Kidney capillary endothelial cell (primary cell): ENCODE results near the gene ROR1.
A peak's percentile ranks its signal among the peaks of the same experiment; 100 is the strongest.

Experiments used
- DNase-seq: peaks from one replicate; pipeline ENCODE4 v3.0.0-alpha.2; 2018; ENCODE audit warnings: low spot score

The ROR1 gene

DNA sequence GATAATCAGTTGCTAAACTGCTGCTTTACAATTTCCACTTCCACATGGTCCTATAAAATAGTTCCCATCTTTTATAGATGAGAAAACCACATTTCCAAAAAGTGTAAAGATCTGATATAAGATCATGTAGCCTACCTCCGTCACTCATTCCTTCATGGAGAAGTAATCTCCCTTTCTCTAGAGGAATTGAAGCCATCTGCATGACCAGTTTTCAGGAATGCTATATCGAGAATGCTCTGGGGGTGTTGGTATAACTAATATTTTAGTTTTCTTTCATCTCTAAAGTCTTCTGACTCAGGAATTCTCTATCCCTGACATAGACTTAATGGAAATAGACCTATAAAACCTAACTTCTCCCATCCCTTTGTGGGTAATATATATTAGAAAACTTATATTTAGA lies 256.6 kb downstream of the ROR1 start:
- no peak for DNase-seq

DNA sequence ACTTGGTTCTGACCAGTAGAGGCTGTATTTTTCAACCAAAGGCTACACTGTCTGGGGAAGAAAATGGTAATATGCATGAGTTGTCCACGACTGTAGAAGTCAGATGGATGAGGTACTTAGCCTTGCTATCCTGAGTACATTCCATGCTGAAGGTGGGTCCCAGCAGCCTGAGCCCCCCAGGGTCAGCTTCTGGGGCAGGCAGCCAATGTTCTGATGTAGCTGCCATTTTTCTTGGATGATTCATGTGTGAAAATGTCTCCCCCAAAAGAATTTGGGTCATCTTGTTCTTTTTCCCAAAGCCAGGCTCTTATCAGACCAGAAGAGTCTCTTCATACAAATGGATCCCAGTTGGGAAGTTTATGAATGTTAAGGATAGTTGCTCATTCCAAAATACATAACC lies 257.4 kb downstream of the ROR1 start:
- no peak for DNase-seq

DNA sequence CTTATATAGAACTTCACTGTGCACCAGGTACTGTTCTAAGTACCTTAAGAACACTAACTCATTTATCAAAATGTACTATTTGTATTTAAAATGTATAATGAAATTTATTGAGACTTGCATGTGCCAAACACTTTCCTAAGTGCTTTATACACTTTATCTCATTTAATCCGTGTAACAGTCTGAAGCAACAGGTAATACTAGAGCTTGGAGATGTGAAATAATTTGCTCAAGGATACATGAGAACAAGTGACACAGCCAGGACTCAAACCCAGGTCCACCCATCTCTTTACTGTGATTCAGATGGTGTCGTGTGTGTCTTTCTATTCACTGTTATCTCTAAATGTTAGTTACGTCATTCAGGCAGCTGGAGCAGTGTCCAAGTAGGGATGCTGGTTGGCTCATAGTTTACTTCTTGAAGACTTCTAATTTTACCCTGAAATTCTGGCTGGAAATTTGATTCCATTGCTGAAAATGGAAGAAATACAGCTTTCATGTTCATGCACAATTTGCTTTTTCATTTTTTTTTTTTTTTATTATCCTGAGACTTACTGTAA lies 259.9 kb downstream of the ROR1 start:
- DNase-seq = no peak

DNA sequence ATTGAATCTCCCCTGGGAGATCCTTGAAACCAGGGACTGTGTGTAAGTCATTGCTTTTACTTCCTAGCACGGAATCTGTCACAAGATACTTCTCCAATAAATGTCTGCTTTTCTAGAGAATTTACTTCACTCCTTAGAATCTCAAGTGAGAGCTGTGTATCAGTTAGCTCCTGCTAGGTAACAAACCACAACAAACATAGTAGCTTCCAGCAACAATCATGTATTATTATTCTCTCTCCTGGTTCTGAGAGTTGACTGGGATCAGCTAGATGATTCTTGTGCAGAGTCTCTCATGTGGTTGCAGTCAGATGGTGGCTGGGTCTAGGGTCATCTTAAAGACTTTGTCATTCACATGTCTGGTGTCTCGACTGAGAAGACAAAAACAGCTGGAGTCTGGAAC lies 262.7 kb downstream of the ROR1 start:
- no peak for DNase-seq

DNA sequence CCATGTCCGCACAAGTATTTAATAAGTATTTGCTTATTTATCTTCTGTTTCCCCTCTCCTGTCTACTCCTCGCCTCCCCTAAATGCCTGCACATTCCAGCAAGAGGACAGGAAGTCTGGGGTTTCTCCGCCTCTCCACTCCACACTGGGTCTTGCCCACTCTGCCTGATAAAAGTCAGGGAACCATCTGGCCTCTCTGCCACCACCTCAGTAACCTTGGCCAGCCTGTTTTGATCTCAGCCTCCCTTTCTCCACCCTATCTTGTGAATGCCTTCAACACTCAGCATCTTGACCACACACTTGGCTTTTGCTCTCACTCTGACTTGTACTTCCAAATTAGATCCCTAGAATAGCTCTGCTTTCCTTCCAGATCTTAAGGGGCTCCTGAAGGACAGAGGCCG lies 264.3 kb downstream of the ROR1 start:
- no peak for DNase-seq

DNA sequence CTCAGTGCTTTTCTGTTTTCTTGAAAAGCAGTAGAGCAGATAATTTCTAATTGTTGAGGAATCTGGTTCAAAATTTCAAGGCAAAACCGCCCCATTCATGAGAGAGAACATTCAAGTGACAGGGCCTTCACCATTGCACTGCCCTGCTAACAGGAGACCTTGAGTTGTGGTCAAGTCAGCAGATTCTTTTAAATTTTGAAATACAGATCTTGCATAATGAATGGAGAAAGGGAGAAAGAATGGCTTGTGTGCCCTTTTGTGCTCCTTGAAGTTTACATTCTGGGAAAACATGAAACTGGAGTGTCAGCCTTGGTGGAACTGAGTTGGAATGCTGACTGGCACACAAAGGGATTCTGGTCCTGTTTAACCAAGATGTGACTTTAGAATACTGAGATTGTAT lies 265.1 kb downstream of the ROR1 start:
- no peak for DNase-seq

DNA sequence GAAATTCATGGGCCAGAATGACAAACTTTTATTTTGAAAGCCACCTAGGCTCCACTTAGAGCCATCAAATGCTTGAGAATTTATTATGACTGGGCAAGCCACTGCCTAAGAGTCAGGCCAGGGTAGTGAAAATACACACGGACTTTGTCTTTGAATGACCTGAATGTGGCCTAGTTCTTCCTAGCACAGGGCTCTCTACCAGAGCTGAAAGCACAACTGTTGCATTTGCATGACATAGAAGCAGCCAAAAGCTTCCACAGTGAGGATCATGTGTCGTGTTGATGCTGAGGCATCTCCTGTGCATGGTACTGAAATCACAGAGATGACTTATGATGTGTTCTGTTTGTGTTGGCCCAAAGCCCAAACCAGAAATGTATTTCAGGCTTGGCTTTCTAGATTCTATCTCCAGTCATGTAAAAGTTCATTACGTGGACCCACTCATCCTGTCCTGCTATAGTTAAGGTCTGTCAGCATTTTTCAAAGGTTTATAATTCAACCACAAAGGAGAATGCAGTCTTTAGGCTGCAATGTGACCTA lies 265.6 kb downstream of the ROR1 start:
- peak; percentile 77 for DNase-seq

DNA sequence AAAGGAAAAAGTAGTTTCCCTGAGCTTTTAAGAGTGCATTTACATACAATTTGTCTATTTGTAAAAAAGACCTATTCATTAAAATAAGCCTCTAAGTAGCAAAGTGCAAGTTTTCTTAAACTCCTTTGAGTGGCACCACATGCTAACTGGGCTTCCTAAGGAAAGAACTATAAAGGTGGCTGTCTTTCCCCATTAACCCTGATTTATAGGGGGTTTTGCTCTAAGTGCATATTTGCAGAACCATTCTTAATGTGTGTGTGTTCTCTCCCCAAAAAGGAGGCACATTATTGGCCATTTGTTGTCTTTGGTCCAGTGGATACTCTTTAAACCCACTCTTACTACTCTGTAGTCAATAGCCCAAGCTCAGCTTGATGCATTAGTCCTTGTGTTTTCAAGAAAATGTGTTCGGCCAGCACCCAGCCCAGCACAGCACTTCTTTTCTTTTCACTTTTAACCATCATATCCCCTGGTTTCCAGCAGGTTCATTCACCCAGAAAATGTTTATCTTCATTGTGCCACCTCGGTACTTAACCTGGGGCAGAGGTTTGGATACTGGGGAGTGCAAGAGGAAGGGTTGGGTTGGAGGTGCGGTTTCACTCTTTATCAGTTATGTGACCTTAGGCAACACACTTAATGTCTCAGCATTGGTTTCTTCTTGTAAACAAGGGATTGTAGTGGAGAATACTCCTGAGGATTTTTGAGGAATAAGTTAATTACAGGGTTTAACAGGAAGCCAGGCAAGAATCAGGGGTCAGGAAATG lies 267.7 kb downstream of the ROR1 start:
- no peak for DNase-seq

DNA sequence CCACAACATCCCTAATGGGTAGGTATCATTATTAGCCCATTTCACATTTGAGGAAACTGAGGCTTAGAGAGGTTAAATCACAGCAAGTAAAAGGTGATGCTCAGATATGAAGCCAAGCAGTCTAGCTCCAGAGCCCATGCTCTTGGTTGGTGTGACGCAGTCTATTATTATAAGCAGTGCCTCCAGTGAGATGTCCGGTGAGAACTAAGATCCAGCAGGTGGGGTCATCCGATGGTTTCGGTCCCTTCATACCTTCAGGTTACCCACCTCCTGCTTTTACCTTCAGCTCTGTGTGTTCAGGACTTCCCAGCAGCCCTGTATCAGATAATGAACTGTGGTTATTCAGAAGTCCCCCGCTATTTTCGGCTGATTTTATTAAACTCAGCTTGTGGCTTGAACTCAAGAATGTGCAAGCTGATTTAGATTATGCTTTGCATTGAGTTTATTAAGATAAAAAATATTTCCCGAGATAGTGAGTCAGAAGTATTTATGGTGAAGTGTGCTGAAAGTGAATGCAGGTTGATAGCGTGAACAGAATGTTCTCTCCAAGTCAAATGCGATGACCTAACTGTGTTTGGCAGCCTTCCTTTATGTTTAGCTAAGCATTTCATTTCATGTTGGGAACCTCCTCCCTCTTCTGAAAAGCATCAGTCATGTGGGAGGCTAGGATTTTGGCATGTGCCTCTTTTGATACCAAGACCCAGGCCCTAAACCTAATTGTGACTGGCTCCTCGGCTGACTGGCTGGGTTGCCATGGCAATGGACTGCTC lies 268.7 kb downstream of the ROR1 start:
- no peak for DNase-seq

DNA sequence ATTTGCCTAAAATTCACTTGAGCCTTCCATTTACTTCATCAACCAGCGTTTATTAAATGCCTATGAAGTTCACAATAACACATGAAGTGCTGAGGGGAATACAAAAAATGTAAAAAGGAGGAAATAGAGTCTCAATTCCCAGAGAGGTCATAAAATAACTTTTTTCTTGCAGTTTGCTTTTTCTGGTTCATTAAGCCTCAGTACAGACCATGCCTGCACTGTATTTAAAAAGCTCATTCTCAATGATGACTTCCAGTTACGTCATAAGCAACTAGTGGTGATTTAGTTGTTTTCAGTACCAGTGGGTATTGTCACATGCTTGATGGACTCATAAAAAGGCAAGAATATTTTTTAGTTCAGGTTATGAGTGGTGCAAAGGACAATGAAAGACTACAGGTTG lies 269.5 kb downstream of the ROR1 start:
- no peak for DNase-seq

DNA sequence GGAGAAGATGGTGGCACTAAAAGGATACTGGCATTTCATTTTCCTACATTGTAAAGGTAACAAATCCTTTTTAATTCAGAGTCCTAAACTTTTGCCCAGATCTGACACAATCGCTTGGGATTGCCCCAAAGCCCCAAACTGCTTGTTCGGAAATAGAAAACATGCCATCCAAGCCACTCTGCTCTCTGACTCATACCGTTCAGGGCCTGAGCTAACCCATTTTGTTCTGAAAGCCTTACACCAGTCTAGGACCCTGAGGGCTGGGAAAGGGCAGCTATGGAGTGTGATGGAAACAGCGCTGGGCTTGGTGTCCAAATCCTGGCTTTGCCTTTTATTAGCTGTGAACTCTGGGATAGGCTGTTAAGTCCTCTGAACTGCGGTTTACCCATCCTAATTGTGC lies 270.2 kb downstream of the ROR1 start:
- no peak for DNase-seq

DNA sequence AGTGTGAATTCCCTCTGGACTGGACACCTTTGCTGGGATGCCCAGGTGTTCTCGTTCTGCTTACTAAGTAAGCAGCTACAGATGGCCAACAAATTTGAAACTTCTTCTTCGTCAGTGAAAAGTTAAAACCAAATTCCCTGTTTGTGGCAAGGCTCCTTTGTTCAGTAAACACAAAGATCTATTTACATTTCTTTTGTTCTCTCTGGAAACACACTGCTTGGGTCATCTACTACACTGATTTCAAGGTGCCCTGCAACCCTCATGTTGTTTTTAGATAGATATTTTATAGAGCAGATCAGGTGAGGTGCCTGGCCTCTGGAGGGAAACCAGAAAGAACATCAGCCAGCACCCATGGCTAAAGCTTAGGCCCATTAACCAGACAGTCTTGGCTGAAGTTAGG lies 272.4 kb downstream of the ROR1 start:
- DNase-seq = no peak

DNA sequence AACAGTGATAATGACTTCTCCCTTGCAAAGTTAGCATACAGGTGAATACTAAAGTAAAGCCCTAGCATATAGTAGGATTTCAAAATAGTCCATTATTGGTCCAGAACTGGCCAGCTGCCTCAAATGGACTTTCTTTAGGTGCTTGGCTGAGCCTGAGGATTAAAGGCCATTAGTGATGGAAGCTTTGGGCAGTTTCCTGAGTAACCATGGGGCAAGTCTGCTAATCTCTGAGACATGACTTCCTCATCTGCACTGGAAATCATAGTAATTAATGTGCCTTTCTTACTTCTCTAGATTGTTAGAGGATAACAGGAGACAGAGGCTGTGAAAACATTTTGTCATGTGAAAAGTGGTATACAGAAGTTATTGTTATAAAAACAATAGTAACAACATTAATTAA lies 273.1 kb downstream of the ROR1 start:
- DNase-seq = no peak

DNA sequence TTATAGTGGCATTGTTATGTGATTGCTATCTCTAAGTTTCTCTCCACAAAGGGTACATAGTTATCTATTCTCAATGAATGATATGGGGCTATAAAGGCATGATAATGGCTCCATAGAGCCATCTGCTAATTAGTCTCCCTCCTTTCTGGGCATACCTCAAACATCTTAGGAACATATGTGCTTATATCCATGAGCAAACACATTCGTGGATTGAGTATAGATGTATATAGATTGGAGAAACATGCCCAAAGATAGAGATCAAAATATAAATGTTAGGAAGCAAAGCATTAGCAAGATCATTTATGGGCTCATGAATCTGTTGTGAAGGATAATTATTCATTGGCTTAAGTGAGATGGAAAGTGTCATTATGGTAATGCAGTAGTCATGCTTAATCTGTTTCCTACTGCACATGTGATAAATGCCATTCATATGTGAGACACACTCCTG lies 273.8 kb downstream of the ROR1 start:
- DNase-seq = no peak

DNA sequence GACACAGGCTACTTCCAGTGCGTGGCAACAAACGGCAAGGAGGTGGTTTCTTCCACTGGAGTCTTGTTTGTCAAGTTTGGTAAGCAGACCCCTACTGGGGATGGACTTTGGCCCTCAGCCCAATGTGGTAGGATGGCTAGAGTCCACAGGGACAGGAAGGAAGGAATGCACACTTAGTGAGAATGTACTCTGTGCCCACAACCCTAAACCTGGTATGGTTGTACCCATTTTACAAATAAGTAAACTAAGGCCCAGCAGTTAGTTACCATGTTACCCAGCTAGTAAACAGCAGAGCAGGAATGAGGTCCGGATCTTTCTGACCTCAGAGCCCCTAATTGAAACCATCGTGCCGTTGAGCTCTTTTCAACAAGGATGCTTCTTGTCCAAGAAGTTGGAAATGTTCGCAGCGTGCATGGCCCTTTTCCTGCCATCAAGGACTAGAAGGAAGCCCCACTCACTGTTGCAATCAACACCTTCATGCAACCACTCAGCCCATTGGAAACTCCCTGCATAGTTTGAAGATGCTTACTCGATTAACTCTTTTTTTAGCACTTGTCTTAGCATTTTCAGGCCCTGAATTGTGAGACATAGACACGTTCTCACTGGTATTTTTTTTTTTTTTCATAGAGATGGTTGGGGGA lies 276.2 kb downstream of the ROR1 start:
- no peak for DNase-seq

DNA sequence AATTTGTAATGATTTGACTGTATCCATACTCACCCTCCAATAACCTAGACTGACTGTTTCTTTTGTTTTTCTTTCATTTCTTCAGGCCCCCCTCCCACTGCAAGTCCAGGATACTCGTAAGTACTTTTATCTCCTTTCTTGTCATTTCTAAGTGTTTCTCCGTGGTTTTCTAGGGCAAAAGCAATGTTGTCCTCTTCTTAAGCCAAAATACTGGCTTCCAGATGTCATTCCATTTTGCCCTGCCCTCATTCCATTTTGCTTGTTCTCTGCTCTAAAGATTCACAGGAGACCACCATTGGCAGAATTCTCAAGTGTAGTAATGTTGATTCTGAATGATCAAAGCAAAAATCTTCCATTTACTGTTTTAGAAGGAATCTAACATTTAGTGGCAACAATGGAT lies 276.8 kb downstream of the ROR1 start:
- no peak for DNase-seq

DNA sequence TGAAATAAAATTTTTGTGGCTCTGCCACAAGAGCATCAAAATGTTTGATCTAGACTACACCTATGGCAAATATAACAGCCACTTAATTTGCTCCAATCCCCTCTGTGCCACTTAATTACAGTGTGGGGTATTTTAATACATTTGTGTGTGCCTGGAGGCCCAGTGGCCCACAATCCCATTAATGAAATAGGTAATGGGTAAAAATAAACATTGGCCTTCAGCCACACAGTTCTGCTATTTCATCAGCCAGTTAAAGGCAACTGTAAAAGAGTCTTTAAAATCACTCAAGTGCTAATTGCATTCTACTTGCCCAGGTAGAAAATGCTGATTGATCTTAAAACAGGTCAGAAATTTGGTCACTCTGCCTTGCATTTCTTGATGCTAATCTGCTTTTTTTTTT lies 278.0 kb downstream of the ROR1 start:
- DNase-seq = no peak

DNA sequence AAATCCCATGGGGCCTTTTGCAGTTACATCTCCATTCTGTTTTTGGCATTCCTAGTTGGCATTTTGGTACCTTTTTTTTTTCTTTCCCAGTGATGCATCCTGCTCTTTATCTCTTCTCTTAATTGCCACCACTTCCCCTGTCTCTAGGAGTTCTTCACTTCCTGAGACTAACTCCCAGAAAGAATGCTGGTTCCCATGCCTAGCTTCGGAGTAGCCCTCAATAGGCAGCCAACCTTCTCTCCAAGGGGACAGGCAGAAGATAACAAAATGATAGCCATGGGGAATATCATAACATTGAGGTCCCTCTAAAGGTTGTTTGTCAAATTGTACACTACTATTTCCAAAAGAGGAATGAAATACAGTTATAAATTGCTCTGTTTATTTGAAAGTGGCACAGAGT lies 279.0 kb downstream of the ROR1 start:
- DNase-seq = no peak

DNA sequence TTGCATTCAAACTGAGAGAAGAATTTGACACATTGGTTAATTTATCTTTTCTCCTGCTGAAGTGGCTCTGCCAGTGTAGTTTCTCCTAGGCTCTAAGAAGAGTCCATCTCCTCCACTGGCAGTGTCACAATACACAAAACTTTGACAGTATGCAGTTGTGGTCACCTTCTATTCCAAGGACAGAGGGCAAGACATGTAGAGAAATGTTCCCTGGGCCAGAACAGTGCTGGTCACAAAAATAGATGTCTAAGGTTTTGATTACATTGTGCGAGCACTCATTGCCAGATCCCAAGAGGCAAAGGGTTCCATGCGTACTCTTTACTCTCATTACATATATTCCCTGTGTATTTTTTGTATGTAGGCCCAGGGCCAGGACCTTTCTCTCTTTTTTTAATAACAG lies 281.5 kb downstream of the ROR1 start:
- no peak for DNase-seq

DNA sequence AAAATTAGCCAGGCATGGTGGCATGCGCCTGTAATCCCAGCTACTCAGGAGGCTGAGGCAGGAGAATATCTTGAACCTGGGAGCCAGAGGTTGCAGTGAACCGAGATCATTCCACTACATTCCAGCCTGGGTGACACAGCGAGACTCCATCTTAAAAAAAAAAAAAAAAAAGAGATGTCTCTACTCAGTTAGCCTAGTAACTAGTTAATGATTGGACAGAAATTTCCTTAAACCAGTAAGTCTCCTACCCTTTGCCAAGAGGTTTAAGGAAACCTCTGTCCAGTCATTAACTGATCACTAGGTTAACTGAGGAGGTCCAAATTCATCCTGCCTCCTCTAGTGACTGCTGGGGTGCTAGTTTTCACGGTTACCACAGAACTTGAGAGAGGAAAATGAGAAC lies 285.7 kb downstream of the ROR1 start:
- DNase-seq = no peak

DNA sequence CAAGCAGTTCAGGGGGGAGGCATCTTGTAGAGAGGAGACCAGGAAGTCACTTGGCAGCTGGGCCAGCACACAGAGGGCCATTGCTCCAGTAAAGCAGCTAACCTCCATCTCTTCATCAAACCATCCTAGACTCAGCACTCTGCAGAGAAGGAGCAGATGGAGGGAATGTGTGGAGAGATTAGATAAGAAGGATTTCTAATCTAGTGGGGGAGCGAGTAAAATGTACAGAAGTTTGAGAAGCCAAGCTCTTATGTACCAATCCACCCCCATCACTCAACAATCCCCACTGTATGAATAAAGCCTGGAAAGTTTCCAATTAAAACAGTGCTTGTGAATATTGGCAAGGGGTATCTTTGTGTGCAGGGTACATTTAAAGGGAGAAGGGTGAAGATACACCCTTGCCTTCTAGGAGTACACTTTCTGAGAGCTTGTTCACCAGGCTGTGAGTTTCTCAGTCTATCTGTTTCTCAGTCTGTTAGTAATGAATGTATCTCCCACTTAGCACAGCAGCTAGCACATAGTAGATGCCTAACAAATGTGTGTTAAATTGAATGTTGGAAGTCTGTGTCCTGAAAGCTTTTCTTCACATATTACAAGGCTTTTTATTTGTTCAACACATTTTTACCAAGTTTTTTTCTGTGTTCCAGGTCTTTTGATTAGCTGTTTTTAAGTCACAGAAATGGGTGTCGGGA lies 286.9 kb downstream of the ROR1 start:
- DNase-seq = no peak
